ENCODE measurements around the gene NIPAL4. TPM values are rescaled to one million over a fixed set of nuclear protein-coding genes. Genes with fewer than 3 reads are reported as not detected.
A peak's percentile ranks its signal among the peaks of the same experiment; 100 is the strongest.

The NIPAL4 gene
- total RNA-seq, 2 experiments from 2014 or later, result not detected

- intact Hi-C loops (cut with micrococcal nuclease; ENCODE audit: unreplicated experiment), result loop anchor here (5.0 to 10.0 kb wide), 3 partner anchors 112 to 341 kb away; partner anchors contain the start of genes CYFIP2 and MED7
- POLR2A ChIA-PET, result interaction anchor here (0.5 to 4.8 kb wide), 16 partner anchors 10 to 1608 kb away, joined by 3 to 37 read pairs (median 5); partner anchors contain the start of gene MED7
- peaks cover 65% of the 10 kb centered on the region for H3K4me1 ChIP-seq (ENCODE audit: insufficient read depth, low read length, poor library complexity, severe bottlenecking)
Measured at GRCh38 chr5:157485340-157485739, 25.3 kb downstream of the NIPAL4 start.

DNA sequence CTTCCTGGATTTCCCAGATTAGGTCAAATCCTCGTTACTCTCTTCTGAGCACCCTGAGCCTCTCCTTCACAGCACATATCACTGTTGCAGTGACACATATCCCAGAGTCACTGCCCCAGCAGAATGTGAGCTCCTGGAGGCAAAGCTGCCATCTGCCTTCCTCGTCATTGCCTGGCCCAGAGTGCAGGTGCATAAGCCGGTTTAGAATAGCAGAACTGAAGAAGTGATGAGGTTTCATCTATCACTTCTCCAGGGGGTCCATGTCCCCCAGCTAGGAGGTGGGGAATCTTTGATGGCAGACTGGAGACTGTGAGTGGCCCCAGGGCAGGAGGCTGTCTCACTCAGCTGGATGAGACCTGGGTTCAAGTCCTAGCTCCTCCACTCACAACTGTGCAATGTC lies 25.8 kb downstream of the NIPAL4 start:
- Histone ChIP-seq H3K27ac (ENCODE audit: low read depth, low read length, poor library complexity, severe bottlenecking) (peak overlapping the region; percentile 96), H3K4me1 (ENCODE audit: insufficient read depth, low read length, poor library complexity, severe bottlenecking) (peaks cover 61% of the 10 kb centered on the region), H3K4me3 (ENCODE audit: low read depth, low read length, poor library complexity, severe bottlenecking) (peak overlapping the region; percentile 22), H2AFZ (ENCODE audit: low read length) (peak overlapping the region; percentile 40; the same call in 1 of the 2 replicates), H4K20me1 (ENCODE audit: insufficient read depth, low read length) (no peaks in the 10 kb centered on the region), H3K79me2 (ENCODE audit: insufficient read depth, low read depth, low read length) (no peaks in the 10 kb centered on the region), H3K36me3 (ENCODE audit: insufficient read depth, low read length) (peaks cover 62% of the 10 kb centered on the region), H3K9me2 (ENCODE audit: insufficient read depth, low read length) (no peaks in the 10 kb centered on the region), H3K4me2 (ENCODE audit: low read length) (peak overlapping the region; percentile 82), H3K9me3 (ENCODE audit: low read length) (no peaks in the 10 kb centered on the region)
- TF ChIP-seq CTCF (conservative IDR thresholded peaks at IDR 0.05; ENCODE audit: low read length) (no peak), EZH2phosphoT487 (IDR thresholded peaks at IDR 0.05; ENCODE audit: borderline replicate concordance, low read depth, low read length) (no peak)
- CTCF ChIA-PET (ENCODE audit: unreplicated experiment), result interaction anchor here (0.9 to 2.3 kb wide), 6 partner anchors 11 to 110 kb away, joined by 3 to 10 read pairs (median 5); no protein-coding TSS in a partner anchor
- intact Hi-C loops (cut with micrococcal nuclease; ENCODE audit: unreplicated experiment), result loop anchor here (2.0 to 10.0 kb wide), 4 partner anchors 89 to 341 kb away; partner anchors contain the start of genes ADAM19, CYFIP2 and MED7
- peak; percentile 87 for DNase-seq (ENCODE audit: low spot score)
- POLR2A ChIA-PET, result interaction anchor here (0.5 to 4.8 kb wide), 12 partner anchors 11 to 343 kb away, joined by 3 to 37 read pairs (median 6); partner anchors contain the start of gene MED7
- no TSS peak for BruUV-seq (replicated peaks)

More at GRCh38 chr5:157485340-157485739, 25.3 kb downstream of the NIPAL4 start:
- Histone ChIP-seq H3K27ac (ENCODE audit: low read depth, low read length, poor library complexity, severe bottlenecking) (peak overlapping the region; percentile 96), H3K4me3 (ENCODE audit: low read depth, low read length, poor library complexity, severe bottlenecking) (peak overlapping the region; percentile 22), H3K9me3 (ENCODE audit: low read length) (no peaks in the 10 kb centered on the region), H3K36me3 (ENCODE audit: insufficient read depth, low read length) (peaks cover 62% of the 10 kb centered on the region), H4K20me1 (ENCODE audit: insufficient read depth, low read length) (no peaks in the 10 kb centered on the region), H3K9me2 (ENCODE audit: insufficient read depth, low read length) (no peaks in the 10 kb centered on the region), H2AFZ (ENCODE audit: low read length) (no peak overlapping the region; the same call in 1 of the 2 replicates), H3K79me2 (ENCODE audit: insufficient read depth, low read depth, low read length) (no peaks in the 10 kb centered on the region), H3K4me2 (ENCODE audit: low read length) (peak overlapping the region; percentile 82)
- BruUV-seq (replicated peaks), result no TSS peak
- TF ChIP-seq CTCF (conservative IDR thresholded peaks at IDR 0.05; ENCODE audit: low read length), result no peak
- no peak for TF ChIP-seq EZH2phosphoT487 (IDR thresholded peaks at IDR 0.05; ENCODE audit: borderline replicate concordance, low read depth, low read length)
- CTCF ChIA-PET (ENCODE audit: unreplicated experiment), result interaction anchor here (0.9 to 2.3 kb wide), 7 partner anchors 11 to 233 kb away, joined by 3 to 10 read pairs (median 4); no protein-coding TSS in a partner anchor
- DNase-seq (ENCODE audit: low spot score), result no peak

All from OCI-LY7 (cell line).